ENCODE results near the gene ENDOV.

DNA sequence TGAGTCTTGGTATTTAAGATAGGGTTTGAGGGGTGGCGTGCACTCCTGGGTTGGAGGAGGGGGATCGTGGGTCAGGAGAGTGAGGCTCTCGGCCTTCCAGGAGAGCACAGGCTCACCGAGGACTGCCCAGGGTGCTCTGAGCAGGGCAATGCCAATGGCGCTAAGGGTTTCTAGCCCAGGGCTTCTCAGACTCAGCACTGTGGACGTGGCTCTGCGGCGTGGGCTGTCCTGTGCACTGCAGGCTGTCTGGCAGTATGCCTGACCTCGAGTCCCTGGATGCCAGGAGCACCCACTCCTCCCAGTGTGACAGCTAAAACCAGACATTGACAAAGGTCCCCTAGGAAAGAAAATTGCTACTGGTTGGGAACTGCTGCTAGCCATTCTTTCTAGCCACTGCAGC lies 37.2 kb upstream of the ENDOV start:
- no peak for TF ChIP-seq CTCF (IDR thresholded peaks at IDR 0.05)
- no peak for TF ChIP-seq POLR2A (IDR thresholded peaks at IDR 0.05)

All from ovary (tissue), 3 donors.